ENCODE measurements around the gene PKHD1.

Gene PKHD1

DNA sequence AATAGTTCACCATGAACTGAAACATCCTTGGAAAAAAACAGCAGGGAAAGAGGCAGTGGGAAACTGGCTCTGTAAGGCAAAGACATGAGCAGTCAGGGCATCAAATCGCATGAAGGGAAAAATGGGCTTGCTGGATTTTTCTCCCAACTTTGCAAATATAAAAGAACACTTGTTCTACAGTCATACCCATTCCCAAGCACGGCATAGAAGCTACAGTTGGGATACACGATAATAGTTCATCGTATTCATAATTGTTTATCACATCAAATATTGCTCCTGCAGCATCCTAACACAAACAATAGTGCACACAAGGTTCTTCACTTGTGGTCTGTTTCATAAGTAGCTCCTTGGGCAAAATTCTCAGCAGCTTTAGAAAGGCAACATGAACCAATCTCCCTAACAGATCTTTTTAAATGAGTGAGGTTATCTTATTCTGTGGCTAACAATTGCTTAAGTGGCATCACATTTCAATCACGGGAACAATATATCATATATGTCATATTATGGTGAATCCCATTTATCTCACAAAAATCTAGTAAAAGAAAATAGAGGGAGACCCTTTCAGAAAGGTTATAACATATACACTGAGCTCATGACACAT, 243.9 kb downstream of the PKHD1 start:
- TF ChIP-seq, protein P1, sequence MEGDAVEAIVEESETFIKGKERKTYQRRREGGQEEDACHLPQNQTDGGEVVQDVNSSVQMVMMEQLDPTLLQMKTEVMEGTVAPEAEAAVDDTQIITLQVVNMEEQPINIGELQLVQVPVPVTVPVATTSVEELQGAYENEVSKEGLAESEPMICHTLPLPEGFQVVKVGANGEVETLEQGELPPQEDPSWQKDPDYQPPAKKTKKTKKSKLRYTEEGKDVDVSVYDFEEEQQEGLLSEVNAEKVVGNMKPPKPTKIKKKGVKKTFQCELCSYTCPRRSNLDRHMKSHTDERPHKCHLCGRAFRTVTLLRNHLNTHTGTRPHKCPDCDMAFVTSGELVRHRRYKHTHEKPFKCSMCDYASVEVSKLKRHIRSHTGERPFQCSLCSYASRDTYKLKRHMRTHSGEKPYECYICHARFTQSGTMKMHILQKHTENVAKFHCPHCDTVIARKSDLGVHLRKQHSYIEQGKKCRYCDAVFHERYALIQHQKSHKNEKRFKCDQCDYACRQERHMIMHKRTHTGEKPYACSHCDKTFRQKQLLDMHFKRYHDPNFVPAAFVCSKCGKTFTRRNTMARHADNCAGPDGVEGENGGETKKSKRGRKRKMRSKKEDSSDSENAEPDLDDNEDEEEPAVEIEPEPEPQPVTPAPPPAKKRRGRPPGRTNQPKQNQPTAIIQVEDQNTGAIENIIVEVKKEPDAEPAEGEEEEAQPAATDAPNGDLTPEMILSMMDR (IDR thresholded peaks at IDR 0.05; ENCODE audit: extremely low read depth, insufficient read depth, missing control alignments): no peak
- in situ Hi-C loops (cut with MboI; ENCODE audit: low pct_unique_long_range_greater_than_20kb, low sequenced_read_pairs, unreplicated experiment): loop anchor here (25.0 kb wide), 1 partner anchor 1031 kb away; the partner anchor contains the start of gene TFAP2B
- DNase-seq (ENCODE audit: low spot score): no peak

DNA sequence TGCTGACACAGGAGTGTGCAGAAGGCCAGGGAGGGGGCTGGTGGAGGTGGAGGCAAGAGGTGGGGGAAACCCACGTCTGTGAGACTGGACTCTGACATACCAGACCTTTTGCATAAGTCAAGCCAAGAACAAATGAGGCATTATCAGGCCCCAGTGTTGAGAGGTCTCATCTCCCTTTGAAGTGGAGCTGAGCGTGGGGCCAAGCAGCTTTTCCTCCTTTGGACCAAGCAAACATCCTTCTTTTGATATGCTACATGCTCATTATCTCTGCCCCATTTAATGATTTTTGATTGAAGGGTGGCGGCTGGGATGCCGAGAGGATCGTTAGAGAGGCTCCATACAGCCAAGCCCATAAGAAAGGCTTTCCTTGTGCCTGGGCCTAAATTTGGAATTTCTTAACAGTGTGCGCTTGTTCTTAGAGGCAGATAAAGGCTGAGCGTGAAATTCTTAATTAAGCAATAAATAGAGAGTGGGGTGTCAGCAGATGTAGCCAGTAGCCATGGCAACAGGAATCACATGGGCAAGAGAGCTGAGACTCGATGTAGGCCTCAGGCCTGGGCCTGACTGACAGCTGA, 244.5 kb downstream of the PKHD1 start:
- in situ Hi-C loops (cut with MboI; ENCODE audit: low pct_unique_long_range_greater_than_20kb, low sequenced_read_pairs, unreplicated experiment): loop anchor here (25.0 kb wide), 1 partner anchor 1031 kb away; the partner anchor contains the start of gene TFAP2B
- TF ChIP-seq, protein P1 (IDR thresholded peaks at IDR 0.05; ENCODE audit: extremely low read depth, insufficient read depth, missing control alignments): no peak

DNA sequence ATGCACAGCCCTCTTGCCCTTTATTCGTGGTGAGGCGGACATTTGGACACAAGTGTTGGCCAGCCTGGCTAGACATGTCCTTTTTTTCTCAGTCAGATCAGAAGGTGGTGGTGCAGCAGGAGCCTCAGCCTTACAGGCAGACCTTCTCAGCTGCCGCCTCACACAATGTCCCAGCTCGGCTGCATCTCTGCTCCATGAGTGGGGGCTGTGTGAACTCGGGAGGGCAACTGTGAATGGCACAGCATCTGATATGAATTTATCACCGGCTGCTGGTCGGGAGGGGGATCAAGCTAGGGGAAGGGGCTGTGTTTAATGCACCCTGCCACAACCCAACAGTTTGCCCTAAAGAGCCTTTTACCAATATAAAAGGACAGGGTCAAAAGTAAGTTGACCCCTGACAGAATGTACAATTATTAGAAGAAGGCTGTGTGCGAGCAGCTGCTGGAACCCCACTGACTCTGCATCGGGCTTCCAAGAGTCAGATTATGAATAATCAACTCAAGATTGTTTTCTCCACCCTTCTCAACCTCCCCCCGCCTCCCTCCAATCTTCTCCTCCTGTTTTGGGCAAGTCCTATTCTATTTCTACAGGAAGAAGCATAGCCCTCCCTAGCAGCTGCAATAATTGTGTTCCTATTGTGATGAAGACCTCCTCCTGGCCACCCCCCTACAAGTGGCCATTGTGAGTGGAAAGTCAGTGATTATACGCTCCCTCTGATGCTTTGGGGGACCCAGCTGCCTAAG, 245.2 kb downstream of the PKHD1 start:
- in situ Hi-C loops (cut with MboI; ENCODE audit: low pct_unique_long_range_greater_than_20kb, low sequenced_read_pairs, unreplicated experiment): loop anchor here (25.0 kb wide), 1 partner anchor 1030 kb away; the partner anchor contains the start of gene TFAP2B
- no peak for DNase-seq (ENCODE audit: low spot score)
- TF ChIP-seq, protein P1 (IDR thresholded peaks at IDR 0.05; ENCODE audit: extremely low read depth, insufficient read depth, missing control alignments): no peak

More for the DNA sequence above, 244.5 kb downstream of the PKHD1 start:
- DNase-seq (ENCODE audit: low spot score): no peak

DNA sequence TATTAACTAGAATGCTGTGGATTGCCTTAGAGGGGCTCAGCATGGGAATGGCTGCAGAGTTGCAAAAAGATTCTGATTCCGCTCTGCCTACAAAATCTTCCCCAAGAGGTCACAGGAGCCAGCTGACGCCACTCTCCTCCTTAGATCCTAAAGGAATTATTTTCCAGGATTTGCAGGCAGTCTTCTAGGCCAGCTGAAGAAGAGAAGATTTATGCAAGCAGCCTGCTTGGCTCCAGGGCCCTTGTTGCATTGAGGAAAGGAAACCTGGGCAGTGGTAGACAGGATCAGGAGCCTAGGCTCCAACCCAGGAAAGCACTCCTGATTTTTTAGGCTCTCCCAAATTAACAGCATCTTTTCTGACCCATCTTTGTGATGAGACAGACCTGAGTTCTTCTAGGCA, 245.8 kb downstream of the PKHD1 start:
- in situ Hi-C loops (cut with MboI; ENCODE audit: low pct_unique_long_range_greater_than_20kb, low sequenced_read_pairs, unreplicated experiment): loop anchor here (25.0 kb wide), 1 partner anchor 1029 kb away; the partner anchor contains the start of gene TFAP2B
- TF ChIP-seq, protein P1 (IDR thresholded peaks at IDR 0.05; ENCODE audit: extremely low read depth, insufficient read depth, missing control alignments): no peak
- no peak for DNase-seq (ENCODE audit: low spot score)

DNA sequence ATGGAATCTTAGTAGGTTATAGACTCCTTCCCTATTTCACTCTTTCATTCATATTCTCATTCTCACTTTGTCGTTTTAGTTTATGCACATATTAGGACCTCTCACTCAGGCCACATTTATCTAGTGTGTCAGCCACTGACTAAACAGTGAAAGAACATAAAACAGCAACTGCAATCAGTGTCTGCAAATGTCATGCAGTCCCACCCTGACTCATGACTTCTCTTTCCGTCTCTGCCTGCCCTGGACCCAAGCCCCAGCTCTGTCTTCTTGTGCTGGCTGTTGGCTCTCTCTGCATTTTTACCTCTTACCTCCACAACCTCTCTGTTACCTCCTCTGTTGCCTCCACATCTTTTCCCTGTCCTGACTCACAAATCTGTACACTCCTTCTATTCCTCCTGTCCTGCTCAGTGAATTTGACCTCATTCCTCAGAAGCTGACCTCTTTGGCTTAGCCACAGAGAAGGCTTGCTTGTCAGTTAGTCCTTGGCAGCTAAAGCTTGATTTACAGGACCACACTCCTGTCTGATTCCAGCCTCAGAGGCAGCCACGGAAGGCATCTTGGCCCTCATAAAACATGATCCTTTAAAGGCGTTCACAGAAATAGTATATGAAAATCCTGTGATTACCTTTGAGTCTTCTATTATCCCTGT, 247.6 kb downstream of the PKHD1 start:
- TF ChIP-seq, protein P1 (IDR thresholded peaks at IDR 0.05; ENCODE audit: extremely low read depth, insufficient read depth, missing control alignments): no peak
- in situ Hi-C loops (cut with MboI; ENCODE audit: low pct_unique_long_range_greater_than_20kb, low sequenced_read_pairs, unreplicated experiment): loop anchor here (25.0 kb wide), 1 partner anchor 1028 kb away; the partner anchor contains the start of gene TFAP2B
- no peak for DNase-seq (ENCODE audit: low spot score)

DNA sequence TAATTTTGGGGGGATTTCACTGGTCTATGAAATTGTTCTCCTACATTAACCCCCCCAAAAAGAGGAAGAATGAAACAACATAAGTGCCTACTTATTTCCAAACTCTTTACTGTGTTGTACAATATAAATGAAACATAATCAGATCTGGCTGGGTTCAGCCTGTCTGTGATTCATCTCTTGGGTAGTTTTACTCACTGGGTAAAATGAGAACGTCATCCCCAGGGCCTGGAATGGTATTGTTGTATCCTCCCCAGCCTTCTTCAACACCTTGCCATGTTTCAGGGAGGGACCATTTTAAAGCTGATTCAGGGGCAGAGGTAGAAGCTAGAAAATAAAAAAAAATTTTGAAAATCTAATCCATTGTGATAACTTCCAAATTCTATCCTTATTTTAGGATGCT, 256.7 kb downstream of the PKHD1 start:
- DNase-seq (ENCODE audit: low spot score): no peak
- TF ChIP-seq, protein P1 (IDR thresholded peaks at IDR 0.05; ENCODE audit: extremely low read depth, insufficient read depth, missing control alignments): no peak
- in situ Hi-C loops (cut with MboI; ENCODE audit: low pct_unique_long_range_greater_than_20kb, low sequenced_read_pairs, unreplicated experiment): loop anchor here (25.0 kb wide), 1 partner anchor 1018 kb away; the partner anchor contains the start of gene TFAP2B
